ENCODE measurements around the gene EVA1A. TPM values are rescaled to one million over a fixed set of nuclear protein-coding genes. Genes with fewer than 3 reads are reported as not detected.

EVA1A gene
- total RNA-seq, 4 donors from 2014 or later, result 1.3 to 1.6 TPM; not detected in 2

DNA sequence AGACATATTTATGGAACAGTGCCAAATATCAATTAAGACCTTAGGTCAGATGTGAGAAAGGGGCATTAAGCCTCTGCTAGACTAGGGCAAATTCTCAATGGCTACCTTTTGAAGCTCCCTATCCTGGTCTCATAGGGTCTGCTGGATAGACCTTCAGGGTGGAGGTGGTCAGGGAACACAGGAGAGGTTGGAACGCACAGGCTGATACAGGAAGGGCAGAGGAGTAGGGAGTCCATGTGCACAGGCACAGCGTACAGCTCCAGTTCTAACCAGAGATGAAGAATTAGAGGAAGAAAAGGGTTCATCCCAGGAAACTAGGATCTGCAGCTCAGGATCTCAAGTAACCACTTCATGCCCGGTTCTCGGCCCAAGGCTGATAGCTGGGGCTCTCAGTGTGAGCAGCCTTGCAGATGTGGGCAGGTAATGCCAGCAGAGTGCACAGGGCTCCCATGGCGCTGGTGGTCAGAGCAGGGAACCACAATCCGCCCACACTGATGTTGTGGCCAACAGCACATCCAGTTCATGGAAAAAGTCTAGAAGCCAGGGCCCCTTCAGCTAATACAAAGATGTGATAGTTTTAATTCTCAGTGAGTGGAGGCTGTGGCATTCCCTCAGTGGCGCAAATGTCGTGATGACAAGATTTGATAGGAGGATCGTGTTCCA is 3.4 kb upstream of the EVA1A start:
- Histone ChIP-seq H3K9me3 (no peaks in the 10 kb centered on the region), H3K27ac (no peak overlapping the region), H3K27me3 (peaks cover 0 to 9% of the 10 kb centered on the region in 2 donors), H3K4me1 (peaks cover 0 to 23% (median 0%) of the 10 kb centered on the region in 4 donors), H3K36me3 (no peaks in the 10 kb centered on the region), H3K4me3 (no peak overlapping the region)
- TF ChIP-seq POLR2A (IDR thresholded peaks at IDR 0.05) (no peak), EP300 (IDR thresholded peaks at IDR 0.05) (no peak), CTCF (IDR thresholded peaks at IDR 0.05) (no peak)
- DNase-seq (ENCODE audit: low spot score in 2 of 2), result no peak
- 81 to 82% methylated on average over 9 of the region's 9 CpGs for WGBS, 2 donors

GRCh38 chr2:75563591-75563990 is 2.9 kb upstream of the EVA1A start:
- 89 to 90% methylated on average over 3 of the region's 3 CpGs for WGBS, 2 donors
- Histone ChIP-seq H3K27ac (no peak overlapping the region), H3K27me3 (peaks cover 0 to 9% of the 10 kb centered on the region in 2 donors), H3K36me3 (no peaks in the 10 kb centered on the region), H3K4me3 (no peak overlapping the region), H3K4me1 (peaks cover 0 to 23% (median 0%) of the 10 kb centered on the region in 4 donors), H3K9me3 (no peaks in the 10 kb centered on the region)
- no peak for DNase-seq (ENCODE audit: low spot score in 2 of 2)
- TF ChIP-seq CTCF (IDR thresholded peaks at IDR 0.05), result no peak
- no peak for TF ChIP-seq EP300 (IDR thresholded peaks at IDR 0.05)
- no peak for TF ChIP-seq POLR2A (IDR thresholded peaks at IDR 0.05)

DNA sequence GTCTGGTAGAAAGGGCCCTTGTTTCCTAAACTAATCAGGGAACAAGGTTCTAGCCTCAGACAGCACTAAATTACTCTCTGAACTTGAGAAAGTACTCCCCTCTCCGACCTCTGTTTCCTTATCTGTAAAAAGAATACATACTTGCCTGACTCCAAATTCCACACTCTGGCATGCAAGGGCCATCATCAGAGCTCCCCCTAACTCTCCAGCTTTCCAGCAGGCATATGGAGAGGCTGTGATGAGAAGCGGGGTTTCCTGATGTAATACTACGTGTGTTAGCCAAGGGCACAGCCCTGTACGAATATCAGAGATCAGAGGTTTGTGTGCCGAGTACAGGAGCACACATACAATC is 1.8 kb upstream of the EVA1A start:
- no peak for DNase-seq (ENCODE audit: low spot score in 2 of 2)
- H3K27me3 ChIP-seq, result peaks cover 0 to 9% of the 10 kb centered on the region in 2 donors
- no peak overlapping the region for H3K4me3 ChIP-seq
- H3K36me3 ChIP-seq, result no peaks in the 10 kb centered on the region
- H3K4me1 ChIP-seq, result peaks cover 0 to 23% (median 0%) of the 10 kb centered on the region in 4 donors
- TF ChIP-seq CTCF (IDR thresholded peaks at IDR 0.05) (no peak), EP300 (IDR thresholded peaks at IDR 0.05) (no peak), POLR2A (IDR thresholded peaks at IDR 0.05) (no peak)
- WGBS, 2 donors, result 84 to 85% methylated on average over 5 of the region's 5 CpGs
- no peak overlapping the region for H3K27ac ChIP-seq
- H3K9me3 ChIP-seq, result no peaks in the 10 kb centered on the region

DNA sequence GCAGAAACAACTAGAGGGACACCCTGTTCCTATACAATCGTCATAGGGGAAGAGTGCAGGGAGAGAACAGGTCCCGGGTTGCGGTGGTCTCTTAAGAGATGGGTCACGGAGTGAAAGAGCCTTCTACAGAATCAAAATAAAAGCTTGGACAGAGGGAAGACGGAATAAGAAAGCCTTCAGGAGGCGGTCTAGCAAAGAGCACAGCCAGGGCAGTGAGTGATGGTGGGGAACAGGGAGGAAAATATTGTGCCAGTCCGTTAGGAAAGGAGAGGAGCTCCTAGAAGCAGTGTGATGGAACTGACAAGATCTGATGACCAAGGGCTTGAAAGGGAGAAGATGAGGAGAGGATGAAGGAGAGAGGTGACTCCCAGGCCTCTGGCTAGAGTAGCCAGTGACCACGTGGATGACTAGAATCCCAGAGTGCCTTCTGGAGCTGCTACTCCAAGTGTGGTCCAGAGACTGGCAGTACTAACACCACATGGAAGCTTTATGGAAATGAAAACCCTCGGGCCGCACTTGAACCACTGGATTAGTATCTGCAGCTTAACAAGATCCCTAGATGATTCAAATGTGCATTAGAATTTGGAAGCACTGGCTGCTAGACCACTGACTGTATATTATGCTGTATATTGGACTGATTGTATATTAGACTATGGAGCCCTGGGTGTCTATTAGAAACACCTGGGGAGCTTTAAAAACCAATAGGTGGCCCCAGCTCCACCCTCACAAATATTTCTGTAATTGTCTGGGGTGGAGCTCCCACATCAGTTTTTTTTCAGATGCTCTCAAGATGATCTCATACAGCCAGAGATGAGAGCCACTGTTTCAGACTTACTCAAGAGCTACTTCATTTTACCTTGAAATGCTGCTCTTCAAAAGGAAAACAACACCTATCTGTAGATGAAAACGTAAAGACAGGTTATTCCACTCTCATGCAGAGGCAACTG is 1.1 kb upstream of the EVA1A start:
- H3K4me1 ChIP-seq, result peaks cover 0 to 23% (median 0%) of the 10 kb centered on the region in 4 donors
- H3K27ac ChIP-seq, result peak overlapping the region in 1 of 4 donors; percentile 28
- H3K9me3 ChIP-seq, result no peaks in the 10 kb centered on the region
- peaks cover 0 to 9% of the 10 kb centered on the region in 2 donors for H3K27me3 ChIP-seq
- no peak for TF ChIP-seq CTCF (IDR thresholded peaks at IDR 0.05)
- TF ChIP-seq POLR2A (IDR thresholded peaks at IDR 0.05), result no peak
- no peak for TF ChIP-seq EP300 (IDR thresholded peaks at IDR 0.05)
- H3K4me3 ChIP-seq, result peak overlapping the region in 2 of 4 donors; percentile 61 to 70
- no peaks in the 10 kb centered on the region for H3K36me3 ChIP-seq
- WGBS, 2 donors, result 52 to 56% methylated on average over 11 of the region's 11 CpGs
- DNase-seq (ENCODE audit: low spot score in 2 of 2), result no peak

Data from tibial nerve (tissue), 4 donors.